G401.6 (cell line): Measurements from ENCODE around the gene CRLF2.
A peak's percentile ranks its signal among the peaks of the same experiment; 100 is the strongest.
"Not testable (repeated sequence)": the region's sequence is repeated elsewhere in the genome, so short reads cannot be mapped to it uniquely, and the experiment has no call there.

ENCODE experiments used
- FAIRE-seq: peaks from 2 replicates; lab custom pipeline; 2012; peaks lifted over from hg19 to GRCh38; lab: Jason Lieb, UNC

CRLF2 gene

DNA sequence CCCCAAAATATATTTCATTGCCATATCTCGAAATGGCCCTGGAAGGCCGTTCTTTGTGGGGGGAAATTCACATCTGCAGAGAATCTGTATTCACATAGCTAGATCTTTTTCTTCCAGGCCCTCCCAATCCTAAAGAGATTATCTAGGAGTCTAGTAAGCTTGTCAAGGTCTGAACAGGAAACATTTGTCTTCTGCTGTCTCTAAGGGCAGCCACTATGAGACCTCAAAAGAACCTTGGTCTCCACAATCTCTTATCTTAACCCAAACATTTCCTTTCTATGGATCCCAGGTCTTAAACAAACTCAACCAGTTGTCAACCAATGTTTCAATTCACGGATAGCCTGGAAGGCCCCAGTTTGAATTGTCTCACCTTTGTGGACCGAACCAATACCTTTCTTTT lies 45.0 kb downstream of the CRLF2 start:
- no peak for FAIRE-seq

DNA sequence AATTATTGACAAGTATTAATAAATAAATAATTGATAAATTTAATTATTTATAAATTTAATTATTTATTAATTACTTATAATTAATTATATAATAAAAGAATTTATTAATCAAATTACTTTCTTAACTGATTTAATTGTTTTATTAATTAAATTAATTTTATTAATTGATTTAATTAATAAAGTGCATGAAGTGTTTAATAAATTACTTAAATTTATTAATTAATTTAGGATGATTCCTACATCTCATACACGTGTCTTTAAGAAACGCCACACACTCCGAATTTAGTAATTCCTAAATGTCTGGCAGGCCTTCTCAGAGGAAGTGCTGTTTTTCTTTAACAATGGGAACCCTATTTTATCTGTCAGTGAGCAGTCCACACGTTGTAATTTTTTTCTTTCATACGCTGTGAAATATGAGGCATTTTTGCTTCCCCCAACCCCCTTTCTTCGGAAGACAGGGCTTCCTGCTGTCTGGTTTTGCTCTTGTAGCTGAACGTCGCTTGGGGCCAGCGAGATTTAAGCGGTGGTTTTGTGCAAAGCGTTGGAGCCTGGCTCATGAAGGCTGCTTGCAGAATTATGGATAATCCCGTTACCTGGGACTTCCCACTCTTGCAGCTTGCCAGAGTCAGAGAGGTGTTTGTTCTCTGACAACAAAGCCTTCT lies 46.8 kb downstream of the CRLF2 start:
- no peak for FAIRE-seq

DNA sequence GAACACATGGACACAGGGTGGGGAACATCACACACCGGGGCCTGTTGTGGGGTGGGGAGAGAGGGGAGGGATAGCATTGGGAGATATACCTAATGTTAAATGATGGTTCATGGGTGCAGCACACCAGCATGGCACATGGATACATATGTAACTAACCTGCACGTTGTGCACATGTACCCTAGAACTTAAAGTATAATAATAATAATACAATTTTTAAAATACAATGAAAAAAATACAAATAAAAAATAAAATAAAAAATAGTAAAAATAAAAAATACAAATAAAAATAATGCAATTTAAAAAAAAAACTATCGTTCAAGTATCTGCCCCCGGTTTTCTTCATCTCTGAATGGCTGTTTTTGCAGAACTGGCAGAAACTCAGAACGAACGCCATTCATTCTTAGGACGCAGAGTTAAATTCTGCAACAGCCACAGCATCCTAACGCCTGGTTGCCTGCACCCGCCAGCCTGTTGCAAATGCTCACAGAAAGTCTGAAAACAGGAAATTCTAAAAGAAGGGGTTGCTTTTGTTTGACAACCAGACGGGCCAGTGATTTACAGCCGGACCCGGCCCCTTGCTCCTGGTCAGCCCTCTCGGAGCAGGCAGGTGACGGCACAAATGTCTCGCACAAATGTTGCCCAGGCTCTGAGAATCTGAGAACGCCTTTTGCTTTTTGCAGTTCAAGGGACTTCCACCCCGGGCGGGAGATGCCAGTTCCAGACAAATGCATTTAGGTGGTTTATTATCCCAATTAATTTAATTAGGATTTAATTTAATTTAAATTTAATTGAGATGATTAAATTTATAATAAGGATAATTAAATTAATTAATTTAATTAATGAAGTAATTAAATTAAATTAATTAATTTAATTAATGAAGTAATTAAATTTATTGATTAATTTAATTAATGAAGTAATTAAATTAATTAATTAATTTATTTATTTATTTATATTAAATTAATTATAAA lies 47.8 kb downstream of the CRLF2 start:
- no peak for FAIRE-seq

DNA sequence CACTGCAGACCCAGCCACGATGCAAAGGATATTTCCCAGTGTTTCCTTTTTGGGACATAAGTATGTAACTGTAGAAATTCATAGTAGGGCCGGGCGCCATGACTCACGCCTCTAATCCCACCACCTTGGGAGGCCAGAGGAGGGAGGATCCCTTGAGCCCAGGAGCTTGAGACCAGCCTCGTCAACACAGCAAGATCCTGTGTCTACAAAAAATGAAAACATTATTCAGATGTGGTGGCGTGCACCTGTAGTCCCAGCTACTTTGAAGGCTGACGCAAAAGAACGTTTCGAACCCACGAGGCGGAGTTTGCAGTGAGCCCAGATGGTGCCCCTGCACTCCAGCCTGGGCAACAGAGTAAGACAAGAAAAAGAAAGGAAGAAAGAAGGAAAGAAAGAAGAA lies 49.2 kb downstream of the CRLF2 start:
- FAIRE-seq: no peak

DNA sequence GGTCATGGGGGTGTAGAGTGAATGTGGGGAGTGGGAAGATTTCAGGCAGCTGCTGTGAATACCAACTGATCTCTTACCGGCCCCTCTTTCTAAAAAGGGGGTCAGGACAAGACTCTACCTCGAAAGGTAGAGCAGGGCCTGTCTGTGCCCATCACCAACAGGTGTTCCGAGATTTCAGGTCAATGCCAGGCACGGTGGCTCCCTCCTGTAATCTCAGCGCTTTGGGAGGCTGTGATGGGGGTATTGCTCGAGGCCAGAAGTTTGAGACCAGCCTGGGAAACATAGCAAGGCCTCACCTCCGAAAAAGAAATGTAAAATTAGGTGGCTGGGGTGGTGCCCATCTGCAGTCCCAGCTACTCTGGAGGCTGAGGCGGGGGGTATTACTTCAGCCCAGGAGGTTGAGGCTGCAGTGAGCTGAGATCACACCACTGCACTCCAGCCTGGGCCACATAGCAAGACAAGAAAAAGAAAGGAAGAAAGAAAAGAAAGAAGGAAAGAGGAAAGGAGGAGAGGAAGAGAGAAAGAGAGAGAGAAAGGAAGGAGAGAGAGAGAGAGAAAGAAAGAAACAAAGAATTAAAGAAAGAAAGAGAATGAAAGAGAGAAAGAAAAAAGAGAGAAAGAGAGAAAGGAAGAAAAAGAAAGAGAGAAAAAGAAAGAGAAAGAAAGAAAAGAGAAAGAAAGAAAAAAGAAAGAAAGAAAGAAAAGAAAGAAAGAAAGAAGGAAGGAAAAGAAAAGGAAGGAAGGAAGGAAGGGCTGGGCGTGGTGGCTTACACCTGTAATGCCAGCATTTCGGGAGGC lies 50.1 kb downstream of the CRLF2 start:
- FAIRE-seq: no peak

DNA sequence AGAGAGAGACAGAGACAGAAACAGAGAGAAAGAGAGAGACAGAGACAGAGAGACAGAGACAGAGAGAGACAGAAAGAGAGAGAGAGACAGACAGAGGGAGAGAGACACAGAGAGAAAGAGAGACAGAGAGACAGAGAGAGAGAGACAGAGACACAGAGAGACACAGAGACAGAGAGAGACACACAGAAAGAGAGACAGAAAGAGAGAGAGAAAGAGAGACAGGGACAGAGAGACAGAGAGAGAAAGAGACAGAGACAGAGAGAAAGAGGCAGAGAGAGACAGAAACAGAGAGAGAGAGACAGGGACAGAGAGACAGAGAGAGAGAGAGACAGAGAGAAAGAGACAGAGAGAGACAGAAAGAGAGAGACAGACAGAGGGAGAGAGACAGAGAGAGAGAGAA lies 52.9 kb downstream of the CRLF2 start:
- no peak for FAIRE-seq

DNA sequence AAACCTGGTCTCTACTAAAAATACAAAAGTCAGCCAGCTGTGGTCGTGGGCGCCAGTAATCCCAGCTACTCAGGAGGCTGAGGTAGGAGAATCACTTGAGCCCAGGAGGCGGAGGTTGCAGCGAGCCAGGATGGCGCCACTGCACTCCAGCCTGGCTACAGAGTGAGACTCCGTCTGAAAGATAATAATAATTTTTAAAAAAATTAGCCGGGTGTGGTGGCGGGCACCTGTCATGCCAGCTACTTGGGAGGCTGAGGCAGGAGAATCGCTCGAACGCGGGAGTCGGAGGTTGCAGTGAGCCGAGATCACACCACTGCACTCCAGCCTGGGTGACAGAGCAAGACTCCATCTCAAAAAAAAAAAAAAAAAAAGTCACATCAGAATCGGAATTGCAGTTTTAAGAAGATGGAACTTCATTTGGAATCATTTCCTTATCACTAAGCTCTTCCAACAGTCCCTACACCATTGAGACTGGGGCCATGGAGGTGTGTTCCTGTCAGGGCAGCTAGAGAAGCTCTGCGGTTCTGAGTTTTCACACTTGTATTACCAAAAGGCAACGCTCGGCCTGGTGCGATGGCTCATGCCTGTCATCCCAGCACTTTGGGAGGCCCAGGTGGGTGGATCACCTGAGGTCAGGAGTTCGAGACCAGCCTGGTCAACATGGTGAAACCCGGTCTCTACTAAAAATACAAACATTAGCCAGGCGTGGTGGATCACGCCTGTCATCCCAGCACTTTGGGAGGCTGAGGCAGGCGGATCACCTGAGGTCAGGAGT lies 55.6 kb downstream of the CRLF2 start:
- not testable (repeated sequence) for FAIRE-seq

DNA sequence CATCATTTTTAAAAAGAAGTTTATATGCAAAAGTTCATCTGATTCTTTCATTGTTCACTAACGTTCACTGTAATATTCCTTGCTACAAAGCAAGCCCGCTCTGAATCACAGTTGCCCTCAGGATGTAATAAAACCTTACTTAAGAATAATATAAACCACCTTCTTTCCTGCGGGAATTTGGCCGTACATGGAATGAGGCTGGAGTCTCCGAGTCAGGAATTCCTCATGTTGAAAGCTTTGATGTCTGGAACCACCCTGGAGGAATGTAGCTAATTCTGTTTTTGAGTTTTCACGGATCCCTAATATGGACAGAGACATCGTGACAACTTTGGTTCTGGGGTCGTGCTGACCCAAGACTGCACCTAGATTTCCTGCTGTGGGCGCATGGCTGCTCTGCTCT lies 58.5 kb downstream of the CRLF2 start:
- no peak for FAIRE-seq

DNA sequence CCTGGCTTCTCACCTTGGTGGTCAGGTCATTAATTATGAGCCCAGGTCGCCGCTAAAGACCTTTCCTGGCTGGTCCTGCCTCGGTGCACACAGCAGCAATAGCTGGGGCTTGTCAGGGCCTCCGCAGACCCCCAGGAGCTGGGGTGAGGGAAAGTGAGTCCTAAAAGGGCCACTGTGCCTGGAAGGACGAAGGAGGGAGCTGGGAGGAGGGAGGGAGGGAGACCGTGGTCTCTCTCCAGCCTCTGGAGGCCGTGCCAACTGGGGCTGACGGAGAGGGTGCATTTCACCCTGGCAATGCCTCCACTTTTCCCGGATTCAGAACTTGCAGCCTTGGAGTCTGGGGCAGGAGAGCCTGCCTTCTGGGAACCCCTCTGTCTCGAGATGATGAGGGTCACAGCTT lies 60.4 kb downstream of the CRLF2 start:
- no peak for FAIRE-seq

DNA sequence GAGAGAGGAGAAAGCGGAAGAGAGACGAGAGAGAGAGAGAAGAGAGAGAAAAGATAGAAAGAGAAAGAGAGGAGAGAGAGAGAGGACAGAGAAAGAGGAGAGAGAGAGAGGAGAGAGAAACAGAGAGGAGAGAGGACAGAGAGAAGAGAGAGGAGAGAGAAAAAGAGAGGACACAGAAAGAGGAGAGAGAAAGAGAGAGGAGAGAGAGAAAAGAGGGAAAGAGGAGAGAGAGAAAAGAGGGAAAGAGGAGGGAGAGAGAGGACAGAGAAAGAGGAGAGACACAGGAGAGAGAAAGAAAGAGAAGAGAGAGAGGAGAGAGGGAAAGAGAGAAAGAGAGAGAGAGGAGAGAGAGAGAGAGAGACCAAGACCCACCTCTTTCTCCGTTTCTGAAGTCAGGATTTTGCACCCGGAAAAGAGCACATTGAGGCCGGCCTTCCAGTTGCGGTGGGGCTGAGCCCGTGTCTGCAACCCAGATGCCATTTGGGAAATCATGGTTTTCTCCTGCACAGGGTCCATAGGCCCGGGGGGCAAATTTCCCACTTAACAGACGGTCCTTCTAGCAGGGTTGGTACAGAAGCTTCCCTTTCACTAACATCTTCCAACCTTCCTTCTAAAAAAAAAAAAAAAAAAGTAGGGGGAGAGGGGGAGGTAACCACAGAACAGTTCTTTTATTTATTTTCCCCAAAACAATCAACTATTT lies 60.9 kb downstream of the CRLF2 start:
- no peak for FAIRE-seq

DNA sequence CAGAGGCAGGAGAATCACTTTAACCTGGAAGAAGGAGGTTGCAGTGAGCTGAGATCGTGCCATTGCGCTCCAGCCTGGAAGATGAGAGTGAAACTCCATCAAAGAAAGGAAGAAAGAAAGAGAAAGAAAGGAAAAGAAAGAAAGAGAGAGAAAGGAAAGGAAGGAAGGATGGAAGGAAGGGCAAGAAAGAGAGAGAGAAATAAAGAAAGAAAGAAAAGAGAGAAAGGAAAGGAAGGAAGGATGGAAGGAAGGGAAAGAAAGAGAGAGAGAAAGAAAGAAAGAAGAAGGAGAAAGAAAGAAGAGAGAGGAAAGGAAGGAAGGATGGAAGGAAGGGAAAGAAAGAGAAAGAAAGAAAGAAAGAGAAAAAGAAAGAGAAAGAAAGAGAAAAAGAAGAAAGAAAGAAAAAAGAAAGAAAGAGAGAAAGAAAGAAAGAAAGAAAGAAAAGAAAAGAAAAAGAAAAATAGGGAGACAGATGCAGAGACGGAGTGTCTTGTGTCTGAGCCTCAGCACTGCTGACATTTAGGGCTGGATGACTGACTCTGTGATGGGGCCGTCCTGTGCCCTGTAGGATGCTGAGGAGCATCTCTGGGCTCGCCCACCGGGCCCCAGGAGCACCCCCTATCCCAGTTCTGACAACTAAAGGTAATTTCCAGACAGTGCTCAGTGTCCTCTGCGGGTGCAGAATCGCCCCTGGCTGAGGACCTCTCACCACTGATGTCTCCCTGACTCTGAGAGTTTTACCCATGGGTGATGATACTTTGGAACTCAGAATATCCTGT lies 61.7 kb downstream of the CRLF2 start:
- no peak for FAIRE-seq

DNA sequence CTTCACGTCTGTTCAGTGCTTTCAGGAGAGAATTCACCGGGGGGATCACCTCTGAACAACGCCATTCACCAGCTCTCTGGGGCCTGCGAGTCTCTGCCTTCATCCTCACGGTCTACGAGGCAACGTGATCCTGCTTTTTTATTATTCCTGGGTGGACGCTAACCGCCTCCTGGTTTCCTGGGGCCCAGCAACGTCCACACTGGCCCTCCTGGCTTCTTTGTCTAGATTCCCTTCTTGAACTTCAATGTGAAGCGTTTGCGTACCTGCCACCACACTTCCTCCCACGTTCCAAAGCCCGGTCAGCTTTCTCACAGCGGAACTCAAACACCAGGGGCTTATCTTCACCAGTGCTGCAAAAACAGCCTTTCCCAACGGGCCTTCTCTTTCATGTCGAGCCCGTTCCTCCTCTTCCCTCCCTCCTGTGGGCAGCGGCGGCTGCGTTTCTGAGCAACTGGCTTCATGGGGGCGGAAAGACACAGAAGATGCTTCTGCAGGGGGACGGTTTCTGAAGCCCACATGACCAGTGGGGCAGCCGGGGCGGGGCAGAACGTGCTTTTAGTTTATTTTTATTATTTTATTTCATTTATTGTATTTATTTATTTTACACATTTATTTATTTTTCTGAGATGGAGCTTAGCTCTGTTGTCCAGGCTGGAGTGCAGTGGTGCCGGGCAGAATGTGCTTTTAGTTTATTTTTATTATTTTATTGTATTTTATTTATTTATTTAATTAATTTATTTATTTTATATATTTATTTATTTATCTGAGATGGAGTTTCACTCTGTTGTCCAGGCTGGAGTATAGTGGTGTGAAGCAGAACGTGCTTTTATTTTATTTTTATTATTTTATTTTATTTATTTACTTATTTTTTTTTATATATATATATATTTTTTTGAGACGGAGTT lies 64.6 kb downstream of the CRLF2 start:
- FAIRE-seq: peak; percentile 45

DNA sequence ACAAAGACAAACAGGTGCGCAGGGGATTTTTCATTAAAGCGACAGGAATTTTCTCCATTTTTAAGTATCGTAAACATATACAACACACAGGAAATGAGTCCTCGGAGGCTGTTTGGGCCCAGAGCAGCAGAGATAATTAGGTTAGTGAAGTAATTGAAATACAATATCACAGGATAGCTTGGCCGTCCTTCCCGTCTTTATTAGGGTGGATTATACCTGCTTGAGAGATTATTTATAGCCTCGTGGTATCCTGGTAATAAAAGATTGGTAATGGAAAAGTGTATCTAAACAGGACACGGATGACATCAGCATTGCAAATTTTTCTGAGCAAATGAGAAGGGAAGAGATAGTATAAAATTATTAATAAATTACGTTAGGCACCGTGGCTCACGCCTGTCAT lies 68.2 kb downstream of the CRLF2 start:
- no peak for FAIRE-seq
